Measurements from ENCODE around the gene CCL4.

DNA sequence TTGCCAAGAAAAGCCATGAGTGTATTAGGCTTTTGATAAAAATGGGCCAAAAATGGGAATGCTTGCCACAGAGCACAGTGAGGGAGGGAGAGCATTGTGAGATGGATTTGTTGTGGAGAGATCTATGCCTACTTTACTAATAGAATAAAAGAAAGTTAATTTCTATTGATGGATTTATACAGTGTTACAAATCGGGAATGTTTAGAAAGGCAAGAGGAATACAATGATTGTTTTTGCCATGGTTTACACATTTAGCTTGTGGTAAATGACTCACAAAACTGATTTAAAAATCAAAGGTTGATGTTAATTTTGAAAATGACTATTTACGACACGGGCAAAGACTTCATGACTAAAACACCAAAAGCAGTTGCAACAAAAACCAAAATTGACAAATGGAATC is 16.6 kb downstream of the CCL4 start:
- TF ChIP-seq SPI1 (IDR thresholded peaks at IDR 0.05; ENCODE audit: low read depth, low read length), result no peak
- no peak for TF ChIP-seq POLR2AphosphoS5 (IDR thresholded peaks at IDR 0.05; ENCODE audit: low read depth, low read length)
- no peak for TF ChIP-seq POLR2A (IDR thresholded peaks at IDR 0.05; ENCODE audit: low read depth, low read length)
- no peak for TF ChIP-seq PAX5 (IDR thresholded peaks at IDR 0.05; ENCODE audit: insufficient read depth, low read length, severe bottlenecking)
- no peak for TF ChIP-seq TAF1 (IDR thresholded peaks at IDR 0.05; ENCODE audit: low read depth, low read length)
- TF ChIP-seq POU2F2 (IDR thresholded peaks at IDR 0.05; ENCODE audit: low read depth, low read length), result no peak
